HCT116 (cell line): Measurements from ENCODE around the gene TNPO1. TPM values are rescaled to one million over a fixed set of nuclear protein-coding genes. Genes with fewer than 3 reads are reported as not detected.

ENCODE experiments used
- ATAC-seq: fragments of 200-7000 bp; cut with Tn5 transposase; 2 replicates; pipeline ENCODE4 v1.9.1; 2020; ENCODE audit warnings: mild to moderate bottlenecking, moderate library complexity
- BruUV-seq: library from RNA; stranded (reverse); fragments of 400-500 nt; replicated peaks from 2 replicates; lab custom pipeline; 2021; lab: Mats Ljungman, UMichigan
- CTCF ChIA-PET: fragments of 300-600 bp; sonication (Branson Sonifier 250); formaldehyde crosslinking; loops from one replicate; lab custom pipeline; 2021; ENCODE audit warnings: antibody characterized with exemption; lab: Charles Lee
- POLR2A ChIA-PET: fragments of 300-600, 350-600 bp; sonication (Branson Sonifier 250); formaldehyde crosslinking; loops from one replicate; lab custom pipeline; 2021; ENCODE audit warnings: antibody characterized with exemption; lab: Charles Lee
- RAD21 ChIA-PET, 2 experiments: fragments of 300-600 bp; sonication (Branson Sonifier 250); formaldehyde crosslinking; loops; one replicate each; lab custom pipeline; 2023; ENCODE audit warnings: low total read pairs in 2 of 2; ENCODE audit not compliant: uncharacterized antibody in 2 of 2, unreplicated experiment in 2 of 2, low non-redundant PET in 1 of 2; lab: Charles Lee
- DNase-seq: peaks from one replicate; pipeline ENCODE4 v3.0.0-alpha.2; 2010; ENCODE audit warnings: low read depth, low spot score
- H2AFZ ChIP-seq: fragments of 200-600 bp; shearing (Covaris generic), sonication (generic); 2 replicates; pipeline ENCODE4 v1.6.1; 2017; ENCODE audit warnings: low read depth, mixed run types, mixed read lengths, antibody characterized with exemption, low read length; ENCODE audit not compliant: poor library complexity, severe bottlenecking
- H3K27ac ChIP-seq: 2 replicates; pipeline ENCODE4 v1.5.1; 2012; ENCODE audit warnings: low read depth, low read length
- H3K27me3 ChIP-seq: fragments of 200-600 bp; sonication (generic); 2 replicates; pipeline ENCODE4 v1.6.1; 2016; ENCODE audit warnings: mixed run types, low read length, mixed read lengths; ENCODE audit not compliant: insufficient read depth
- H3K36me3 ChIP-seq, 2 experiments: fragments of 200-500 bp in 1 of 2; fragments of 200-600 bp in 1 of 2; sonication (Bioruptor generic) in 1 of 2; sonication (generic) in 1 of 2; 2 replicates each; pipeline versions ENCODE4 v1.5.1 to v1.6.1; 2014 to 2016; ENCODE audit warnings: low read length in 2 of 2, inconsistent platforms in 1 of 2, mixed read lengths in 1 of 2, mixed run types in 1 of 2; ENCODE audit not compliant: insufficient read depth in 2 of 2, control insufficient read depth in 1 of 2
- H3K4me1 ChIP-seq, 2 experiments: fragments of 200-600 bp in 1 of 2; sonication (generic) in 1 of 2; 2 replicates each; pipeline versions ENCODE4 v1.5.1 to v1.6.1; 2012 to 2017; ENCODE audit warnings: low read length in 2 of 2, inconsistent platforms in 1 of 2, mild to moderate bottlenecking in 1 of 2, mixed read lengths in 1 of 2, mixed run types in 1 of 2, moderate library complexity in 1 of 2; ENCODE audit not compliant: insufficient read depth in 2 of 2, control insufficient read depth in 1 of 2
- H3K4me2 ChIP-seq: fragments of 200-600 bp; sonication (generic); 2 replicates; pipeline ENCODE4 v1.6.1; 2017; ENCODE audit warnings: mixed run types, low read length, mixed read lengths
- H3K4me3 ChIP-seq, 2 experiments: fragments of 200-600 bp in 1 of 2; sonication (generic) in 1 of 2; replicated peaks in 1 of 2; 2 replicates each; pipeline ENCODE4 v1.5.1; 2011 to 2016; ENCODE audit warnings: low read length in 2 of 2, control low read depth in 1 of 2, low read depth in 1 of 2, mild to moderate bottlenecking in 1 of 2, mixed read lengths in 1 of 2, mixed run types in 1 of 2
- H3K79me2 ChIP-seq: fragments of 200-600 bp; sonication (generic); 2 replicates; pipeline ENCODE4 v1.6.1; 2017; ENCODE audit warnings: mild to moderate bottlenecking, mixed run types, low read length, moderate library complexity, mixed read lengths; ENCODE audit not compliant: insufficient read depth
- H3K9ac ChIP-seq: fragments of 200-600 bp; sonication (generic); 2 replicates; pipeline ENCODE4 v1.6.1; 2016; ENCODE audit warnings: low read length, mixed read lengths
- H3K9me2 ChIP-seq: fragments of 200-600 bp; sonication (generic), shearing (Covaris generic); 2 replicates; pipeline ENCODE4 v1.6.1; 2017; ENCODE audit warnings: mixed run types, mild to moderate bottlenecking, moderate library complexity; ENCODE audit not compliant: insufficient read depth
- H3K9me3 ChIP-seq, 2 experiments: fragments of 200-500 bp in 1 of 2; fragments of 200-600 bp in 1 of 2; sonication (Bioruptor generic) in 1 of 2; sonication (generic) in 1 of 2; 2 replicates each; pipeline ENCODE4 v1.6.1; 2014 to 2017; ENCODE audit warnings: low read length in 2 of 2, mixed read lengths in 2 of 2, inconsistent platforms in 1 of 2, low read depth in 1 of 2, mild to moderate bottlenecking in 1 of 2, mixed run types in 1 of 2, moderate library complexity in 1 of 2; ENCODE audit not compliant: control insufficient read depth in 1 of 2, insufficient read depth in 1 of 2
- H4K20me1 ChIP-seq: fragments of 200-600 bp; sonication (generic), shearing (Covaris generic); 2 replicates; pipeline ENCODE4 v1.6.1; 2017; ENCODE audit warnings: mixed run types, mild to moderate bottlenecking, moderate library complexity; ENCODE audit not compliant: insufficient read depth
- ATF3 ChIP-seq: IDR thresholded peaks from 2 replicates; pipeline ENCODE4 v1.6.1; 2012
- CBX3 ChIP-seq: IDR thresholded peaks from 2 replicates; pipeline ENCODE4 v1.6.1; 2012; ENCODE audit warnings: low read depth
- CEBPB ChIP-seq: IDR thresholded peaks from 2 replicates; pipeline ENCODE4 v1.6.1; 2012; ENCODE audit warnings: low read depth
- CTCF ChIP-seq, 3 experiments: fragments of 200-600 bp in 1 of 3; sonication (generic) in 1 of 3; IDR thresholded peaks in 2 of 3; conservative IDR thresholded peaks in 1 of 3; 2 replicates each; pipeline ENCODE4 v1.5.1; 2012 to 2017; ENCODE audit warnings: low read depth in 2 of 3, low read length in 2 of 3, antibody characterized with exemption in 1 of 3, borderline replicate concordance in 1 of 3, control low read depth in 1 of 3, mild to moderate bottlenecking in 1 of 3, mixed read lengths in 1 of 3, mixed run types in 1 of 3, moderate library complexity in 1 of 3; ENCODE audit not compliant: insufficient read depth in 1 of 3
- EGR1 ChIP-seq: IDR thresholded peaks from 2 replicates; pipeline ENCODE4 v1.6.1; 2012; ENCODE audit warnings: low read depth
- ELF1 ChIP-seq: IDR thresholded peaks from 2 replicates; pipeline ENCODE4 v1.6.1; 2012; ENCODE audit warnings: low read depth, borderline replicate concordance
- EZH2 ChIP-seq: fragments of 200-600 bp; sonication (generic); IDR thresholded peaks from 2 replicates; pipeline ENCODE4 v1.6.1; 2017; ENCODE audit warnings: antibody characterized with exemption, mixed run types
- JUND ChIP-seq: IDR thresholded peaks from 2 replicates; pipeline ENCODE4 v1.6.1; 2012
- MAX ChIP-seq: IDR thresholded peaks from 2 replicates; pipeline ENCODE4 v1.6.1; 2012
- POLR2A ChIP-seq: IDR thresholded peaks from 2 replicates; pipeline ENCODE4 v1.7.0; 2011; ENCODE audit warnings: borderline replicate concordance; ENCODE audit not compliant: insufficient read depth, insufficient read length; ENCODE audit errors: extremely low read depth
- RAD21 ChIP-seq: IDR thresholded peaks from 2 replicates; pipeline ENCODE4 v1.6.1; 2012; ENCODE audit warnings: low read depth, mild to moderate bottlenecking
- REST ChIP-seq: IDR thresholded peaks from 2 replicates; pipeline ENCODE4 v1.6.1; 2012; ENCODE audit warnings: low read depth
- SRF ChIP-seq: IDR thresholded peaks from 2 replicates; pipeline ENCODE4 v1.6.1; 2012; ENCODE audit warnings: low read depth
- YY1 ChIP-seq: IDR thresholded peaks from 2 replicates; pipeline ENCODE4 v1.6.1; 2011; ENCODE audit warnings: low read length, low read depth, moderate library complexity, mild to moderate bottlenecking; ENCODE audit not compliant: insufficient replicate concordance; ENCODE audit errors: extremely low read depth
- ZFX ChIP-seq: fragments of 450-650 bp; IDR thresholded peaks from 2 replicates; pipeline ENCODE4 v1.6.1; 2017
- ZNF274 ChIP-seq: fragments of 200-500 bp; sonication (Bioruptor generic); IDR thresholded peaks from 2 replicates; pipeline ENCODE4 v1.6.1; 2014; ENCODE audit warnings: mild to moderate bottlenecking, low read depth, low read length, inconsistent platforms
- intact Hi-C: fragments of 100-400 bp; cut with micrococcal nuclease; formaldehyde crosslinking; loops from 2 replicates; pipeline ENCODE4 v1.10.0; 2022
- total RNA-seq: library from RNA; stranded (reverse); gene quantifications from one replicate; pipeline ENCODE4 v1.2.1, GENCODE V29; 2021; ENCODE audit not compliant: unreplicated experiment

Gene TNPO1
- total RNA-seq, 1 experiment from 2014 or later = 104 TPM

GRCh38 chr5:72889324-72889723 lies 72.9 kb downstream of the TNPO1 start:
- no peak overlapping the region for H3K4me3 ChIP-seq
- peaks cover 82% of the 10 kb centered on the region for H3K79me2 ChIP-seq
- RAD21 ChIA-PET = no interaction called here
- no peaks in the 10 kb centered on the region for H3K4me1 ChIP-seq
- CTCF ChIA-PET = no interaction called here
- no peak overlapping the region for H3K4me2 ChIP-seq
- TF ChIP-seq RAD21 (no peak), YY1 (no peak), SRF (no peak), ELF1 (no peak), ZFX (no peak), POLR2A (no peak), CBX3 (no peak)
- POLR2A ChIA-PET = no interaction called here
- H3K9me2 ChIP-seq = no peaks in the 10 kb centered on the region
- no TSS peak for BruUV-seq
- no peak for DNase-seq
- no peak overlapping the region for H3K9ac ChIP-seq
- no peak for ATAC-seq
- H3K36me3 ChIP-seq = peaks cover 51 to 71% of the 10 kb centered on the region in 2 experiments
- H3K27me3 ChIP-seq = no peaks in the 10 kb centered on the region
- intact Hi-C loops = no loop called here
- H3K9me3 ChIP-seq = no peaks in the 10 kb centered on the region
- H2AFZ ChIP-seq = no peak overlapping the region
- H4K20me1 ChIP-seq = peaks cover 7% of the 10 kb centered on the region; the same call in 1 of the 2 replicates
- no peak overlapping the region for H3K27ac ChIP-seq

- no peak for ATAC-seq
- peaks cover 76% of the 10 kb centered on the region for H3K79me2 ChIP-seq
- CTCF ChIA-PET = no interaction called here
Measured at GRCh38 chr5:72892846-72893245, 76.4 kb downstream of the TNPO1 start.

More at GRCh38 chr5:72892846-72893245, 76.4 kb downstream of the TNPO1 start:
- no peaks in the 10 kb centered on the region for H3K27me3 ChIP-seq
- H3K4me3 ChIP-seq = no peak overlapping the region
- H3K9me3 ChIP-seq = no peaks in the 10 kb centered on the region
- H4K20me1 ChIP-seq = peaks cover 15% of the 10 kb centered on the region; the same call in 1 of the 2 replicates
- DNase-seq = no peak
- RAD21 ChIA-PET = no interaction called here
- no peak overlapping the region for H3K9ac ChIP-seq
- intact Hi-C loops = no loop called here
- no peak for TF ChIP-seq REST
- no peak for TF ChIP-seq ATF3
- no peak for TF ChIP-seq CEBPB
- TF ChIP-seq EGR1 = no peak
- TF ChIP-seq MAX = no peak
- TF ChIP-seq ZNF274 = no peak
- no peak for TF ChIP-seq JUND
- TF ChIP-seq SRF = no peak
- no peak for TF ChIP-seq EZH2
- TF ChIP-seq CTCF (IDR thresholded peaks at IDR 0.05 in 2 of 3, conservative IDR thresholded peaks at IDR 0.05 in 1 of 3; ENCODE audit: borderline replicate concordance in 1 of 3, insufficient read depth in 1 of 3, low read depth in 2 of 3, low read length in 2 of 3) = no peak
- peaks cover 58 to 62% of the 10 kb centered on the region in 2 experiments for H3K36me3 ChIP-seq
- no peak overlapping the region for H3K27ac ChIP-seq
- H3K4me1 ChIP-seq = no peaks in the 10 kb centered on the region
- no peak overlapping the region for H2AFZ ChIP-seq
- POLR2A ChIA-PET = no interaction called here
- BruUV-seq = no TSS peak
- H3K4me2 ChIP-seq = no peak overlapping the region
- no peaks in the 10 kb centered on the region for H3K9me2 ChIP-seq
